RWPE2 (cell line): ENCODE measurements around the gene FOXRED1.

ENCODE experiments used
- ATAC-seq: fragments of 200-7000 bp; cut with Tn5 transposase; 3 replicates; pipeline ENCODE4 v1.9.1; 2021; ENCODE audit warnings: low read depth
- DNase-seq: peaks from one replicate; pipeline ENCODE4 v3.0.0-alpha.2; 2020; ENCODE audit warnings: low spot score
- H3K27ac ChIP-seq: fragments of 450-650 bp; 2 replicates; pipeline ENCODE4 v1.5.1; 2017; ENCODE audit warnings: mild to moderate bottlenecking; ENCODE audit not compliant: poor library complexity, severe bottlenecking
- H3K27me3 ChIP-seq: fragments of 250-450 bp; sonication (Bioruptor Pico); 2 replicates; pipeline ENCODE4 v1.5.1; 2021; ENCODE audit warnings: mild to moderate bottlenecking, moderate library complexity; ENCODE audit not compliant: insufficient read depth, poor library complexity, severe bottlenecking
- H3K36me3 ChIP-seq: fragments of 250-450 bp; sonication (Bioruptor Pico); 2 replicates; pipeline ENCODE4 v1.5.1; 2020; ENCODE audit warnings: low read depth, mild to moderate bottlenecking, moderate library complexity
- H3K4me1 ChIP-seq: fragments of 250-450 bp; sonication (Bioruptor Pico); 2 replicates; pipeline ENCODE4 v1.5.1; 2021; ENCODE audit warnings: mild to moderate bottlenecking, moderate library complexity; ENCODE audit not compliant: insufficient read depth, poor library complexity, severe bottlenecking
- H3K4me3 ChIP-seq: fragments of 250-450 bp; sonication (Bioruptor Pico); 2 replicates; pipeline ENCODE4 v1.5.1; 2021; ENCODE audit warnings: mild to moderate bottlenecking, moderate library complexity; ENCODE audit not compliant: severe bottlenecking
- H3K9me3 ChIP-seq: fragments of 250-450 bp; sonication (Bioruptor Pico); 2 replicates; pipeline ENCODE4 v1.5.1; 2021; ENCODE audit warnings: mild to moderate bottlenecking, moderate library complexity; ENCODE audit not compliant: severe bottlenecking
- TF ChIP-seq, protein P1 (sequence below): fragments of 450-650 bp; IDR thresholded peaks from one replicate; pipeline ENCODE4 v1.5.1; 2017; ENCODE audit warnings: mild to moderate bottlenecking, moderate library complexity; ENCODE audit not compliant: poor library complexity, severe bottlenecking

Gene FOXRED1

DNA sequence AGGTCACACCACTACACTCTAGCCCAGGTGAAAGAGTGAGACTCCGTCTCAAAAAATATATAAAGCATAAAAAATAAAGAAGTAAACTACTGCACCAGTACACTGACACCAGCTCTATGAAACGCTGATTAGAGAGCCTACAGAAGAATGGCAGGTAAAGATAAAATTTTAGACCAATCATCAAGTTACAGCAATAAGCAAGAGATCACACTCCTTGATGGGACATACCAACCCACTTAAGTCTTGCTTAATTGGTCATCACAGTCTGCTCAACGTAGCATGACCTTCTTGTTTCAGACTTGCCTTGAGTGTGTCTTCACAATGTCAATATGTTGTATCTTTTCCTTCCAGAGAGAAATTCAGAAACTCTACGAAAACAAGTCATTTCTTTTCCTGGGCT, 12.7 kb upstream of the FOXRED1 start:
- Histone ChIP-seq H3K9me3 (no peaks in the 10 kb centered on the region), H3K27ac (no peak overlapping the region), H3K4me1 (no peaks in the 10 kb centered on the region), H3K27me3 (no peaks in the 10 kb centered on the region), H3K36me3 (peaks cover 46% of the 10 kb centered on the region), H3K4me3 (no peak overlapping the region)
- ATAC-seq (no peak), DNase-seq (no peak)
- TF ChIP-seq, protein P1, sequence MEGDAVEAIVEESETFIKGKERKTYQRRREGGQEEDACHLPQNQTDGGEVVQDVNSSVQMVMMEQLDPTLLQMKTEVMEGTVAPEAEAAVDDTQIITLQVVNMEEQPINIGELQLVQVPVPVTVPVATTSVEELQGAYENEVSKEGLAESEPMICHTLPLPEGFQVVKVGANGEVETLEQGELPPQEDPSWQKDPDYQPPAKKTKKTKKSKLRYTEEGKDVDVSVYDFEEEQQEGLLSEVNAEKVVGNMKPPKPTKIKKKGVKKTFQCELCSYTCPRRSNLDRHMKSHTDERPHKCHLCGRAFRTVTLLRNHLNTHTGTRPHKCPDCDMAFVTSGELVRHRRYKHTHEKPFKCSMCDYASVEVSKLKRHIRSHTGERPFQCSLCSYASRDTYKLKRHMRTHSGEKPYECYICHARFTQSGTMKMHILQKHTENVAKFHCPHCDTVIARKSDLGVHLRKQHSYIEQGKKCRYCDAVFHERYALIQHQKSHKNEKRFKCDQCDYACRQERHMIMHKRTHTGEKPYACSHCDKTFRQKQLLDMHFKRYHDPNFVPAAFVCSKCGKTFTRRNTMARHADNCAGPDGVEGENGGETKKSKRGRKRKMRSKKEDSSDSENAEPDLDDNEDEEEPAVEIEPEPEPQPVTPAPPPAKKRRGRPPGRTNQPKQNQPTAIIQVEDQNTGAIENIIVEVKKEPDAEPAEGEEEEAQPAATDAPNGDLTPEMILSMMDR: no peak

DNA sequence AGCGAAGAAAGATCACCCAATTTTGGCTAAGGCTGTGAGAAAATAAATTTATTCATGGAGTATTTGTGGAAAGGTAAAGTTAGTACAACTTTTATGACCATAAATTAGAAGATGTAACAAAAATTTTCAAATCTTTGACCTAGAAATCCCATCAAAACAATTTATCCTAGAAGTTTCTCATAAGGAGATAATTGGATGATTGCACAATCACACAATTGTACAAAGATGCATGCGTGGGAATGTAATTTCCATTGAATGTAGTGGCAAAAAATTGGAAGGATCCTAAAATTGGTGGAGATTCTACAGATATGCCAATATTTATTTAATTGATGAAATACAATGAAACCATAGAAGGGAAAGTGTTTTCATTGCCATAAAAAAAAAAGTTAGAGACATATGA, 11.8 kb upstream of the FOXRED1 start:
- ATAC-seq: no peak

DNA sequence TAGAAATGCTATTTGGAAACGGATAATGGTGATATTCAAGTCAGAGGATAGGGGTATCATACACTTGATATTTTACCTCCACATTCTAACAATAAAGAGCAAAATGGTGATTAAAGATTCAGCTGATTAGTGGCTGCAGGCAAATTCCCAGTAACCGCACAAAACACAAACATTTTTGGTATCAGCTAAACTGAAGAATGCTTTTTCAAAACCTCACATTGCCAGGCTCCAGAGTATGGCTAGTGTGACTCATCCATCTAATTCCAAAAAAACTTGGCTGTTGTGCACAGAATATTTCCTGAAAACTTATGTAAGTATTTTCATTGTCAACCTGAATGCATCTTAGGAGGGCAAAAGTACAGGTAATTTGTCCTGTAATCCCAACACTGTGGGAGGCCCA, 11.2 kb upstream of the FOXRED1 start:
- Histone ChIP-seq H3K9me3 (no peaks in the 10 kb centered on the region), H3K4me1 (no peaks in the 10 kb centered on the region), H3K27ac (no peak overlapping the region), H3K36me3 (peaks cover 49% of the 10 kb centered on the region), H3K4me3 (no peak overlapping the region), H3K27me3 (no peaks in the 10 kb centered on the region)
- DNase-seq (no peak), ATAC-seq (no peak)
- TF ChIP-seq, protein P1: no peak

More for the DNA sequence above, 11.8 kb upstream of the FOXRED1 start:
- Histone ChIP-seq H3K36me3 (peaks cover 46% of the 10 kb centered on the region), H3K27ac (no peak overlapping the region), H3K4me1 (no peaks in the 10 kb centered on the region), H3K4me3 (no peak overlapping the region), H3K9me3 (no peaks in the 10 kb centered on the region), H3K27me3 (no peaks in the 10 kb centered on the region)
- TF ChIP-seq, protein P1: no peak
- DNase-seq: no peak

DNA sequence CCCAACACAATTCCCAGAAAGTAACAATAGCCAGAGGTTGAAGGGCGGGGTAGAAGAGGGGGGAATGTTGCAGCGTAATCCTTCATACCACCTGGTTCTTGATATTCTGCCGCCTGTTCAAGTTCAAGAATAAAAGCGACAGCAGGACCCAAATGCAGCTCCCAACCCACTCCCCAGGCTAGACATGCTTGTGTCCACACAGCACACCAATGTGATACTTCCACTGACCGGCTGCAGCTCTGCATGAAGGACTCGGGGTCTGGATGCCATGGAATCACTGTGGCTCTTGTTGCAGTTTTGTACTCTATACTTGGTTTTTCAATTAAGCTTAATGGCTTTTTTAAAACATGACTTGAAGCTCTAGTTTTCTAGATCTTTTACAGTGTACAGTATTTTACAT, 6.7 kb upstream of the FOXRED1 start:
- Histone ChIP-seq H3K27ac (no peak overlapping the region), H3K36me3 (peaks cover 70% of the 10 kb centered on the region), H3K4me3 (no peak overlapping the region), H3K4me1 (no peaks in the 10 kb centered on the region), H3K9me3 (no peaks in the 10 kb centered on the region), H3K27me3 (no peaks in the 10 kb centered on the region)
- ATAC-seq (no peak), DNase-seq (no peak)
- TF ChIP-seq, protein P1: no peak

DNA sequence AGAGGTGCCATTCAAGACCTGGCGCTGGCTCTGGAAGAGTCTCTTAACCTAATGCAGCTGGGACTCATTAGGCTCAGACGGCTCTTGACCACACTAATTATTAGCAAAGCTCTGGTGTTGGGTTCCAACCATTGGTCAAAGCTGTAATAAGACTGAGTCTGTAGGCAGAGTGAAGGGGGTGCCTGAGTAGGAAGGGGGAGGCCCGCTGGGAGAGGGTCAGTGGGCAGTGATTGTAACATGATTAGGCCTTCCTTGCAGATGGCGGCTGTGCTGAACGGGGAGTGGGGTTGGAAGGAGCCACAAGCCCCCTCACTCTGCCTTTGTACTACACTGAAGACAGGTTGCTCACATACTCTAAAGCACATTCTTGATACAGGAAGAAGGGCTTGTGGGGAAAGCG, 5.5 kb upstream of the FOXRED1 start:
- TF ChIP-seq, protein P1: no peak
- ATAC-seq (no peak; the same call in 2 of the 3 replicates), DNase-seq (no peak)
- no peaks in the 10 kb centered on the region for H3K4me1 ChIP-seq
- no peaks in the 10 kb centered on the region for H3K9me3 ChIP-seq
- no peak overlapping the region for H3K4me3 ChIP-seq
- H3K27me3 ChIP-seq: no peaks in the 10 kb centered on the region
- no peak overlapping the region for H3K27ac ChIP-seq
- peaks cover 64% of the 10 kb centered on the region for H3K36me3 ChIP-seq
